HCT116 (cell line): ENCODE data around the gene PIGL. TPM values are rescaled to one million over a fixed set of nuclear protein-coding genes. Genes with fewer than 3 reads are reported as not detected.

Source experiments
- ATAC-seq: fragments of 200-7000 bp; cut with Tn5 transposase; 2 replicates; pipeline ENCODE4 v1.9.1; 2020; ENCODE audit warnings: mild to moderate bottlenecking, moderate library complexity
- BruUV-seq: library from RNA; stranded (reverse); fragments of 400-500 nt; replicated peaks from 2 replicates; lab custom pipeline; 2021; lab: Mats Ljungman, UMichigan
- CTCF ChIA-PET: fragments of 300-600 bp; sonication (Branson Sonifier 250); formaldehyde crosslinking; loops from one replicate; lab custom pipeline; 2021; ENCODE audit warnings: antibody characterized with exemption; lab: Charles Lee
- POLR2A ChIA-PET: fragments of 300-600, 350-600 bp; sonication (Branson Sonifier 250); formaldehyde crosslinking; loops from one replicate; lab custom pipeline; 2021; ENCODE audit warnings: antibody characterized with exemption; lab: Charles Lee
- RAD21 ChIA-PET, 2 experiments: fragments of 300-600 bp; sonication (Branson Sonifier 250); formaldehyde crosslinking; loops; one replicate each; lab custom pipeline; 2023; ENCODE audit warnings: low total read pairs in 2 of 2; ENCODE audit not compliant: uncharacterized antibody in 2 of 2, unreplicated experiment in 2 of 2, low non-redundant PET in 1 of 2; lab: Charles Lee
- DNase-seq: peaks from one replicate; pipeline ENCODE4 v3.0.0-alpha.2; 2010; ENCODE audit warnings: low read depth, low spot score
- H2AFZ ChIP-seq: fragments of 200-600 bp; shearing (Covaris generic), sonication (generic); 2 replicates; pipeline ENCODE4 v1.6.1; 2017; ENCODE audit warnings: low read depth, mixed run types, mixed read lengths, antibody characterized with exemption, low read length; ENCODE audit not compliant: poor library complexity, severe bottlenecking
- H3K27ac ChIP-seq: 2 replicates; pipeline ENCODE4 v1.5.1; 2012; ENCODE audit warnings: low read depth, low read length
- H3K27me3 ChIP-seq: fragments of 200-600 bp; sonication (generic); 2 replicates; pipeline ENCODE4 v1.6.1; 2016; ENCODE audit warnings: mixed run types, low read length, mixed read lengths; ENCODE audit not compliant: insufficient read depth
- H3K36me3 ChIP-seq, 2 experiments: fragments of 200-500 bp in 1 of 2; fragments of 200-600 bp in 1 of 2; sonication (Bioruptor generic) in 1 of 2; sonication (generic) in 1 of 2; 2 replicates each; pipeline versions ENCODE4 v1.5.1 to v1.6.1; 2014 to 2016; ENCODE audit warnings: low read length in 2 of 2, inconsistent platforms in 1 of 2, mixed read lengths in 1 of 2, mixed run types in 1 of 2; ENCODE audit not compliant: insufficient read depth in 2 of 2, control insufficient read depth in 1 of 2
- H3K4me1 ChIP-seq, 2 experiments: fragments of 200-600 bp in 1 of 2; sonication (generic) in 1 of 2; 2 replicates each; pipeline versions ENCODE4 v1.5.1 to v1.6.1; 2012 to 2017; ENCODE audit warnings: low read length in 2 of 2, inconsistent platforms in 1 of 2, mild to moderate bottlenecking in 1 of 2, mixed read lengths in 1 of 2, mixed run types in 1 of 2, moderate library complexity in 1 of 2; ENCODE audit not compliant: insufficient read depth in 2 of 2, control insufficient read depth in 1 of 2
- H3K4me2 ChIP-seq: fragments of 200-600 bp; sonication (generic); 2 replicates; pipeline ENCODE4 v1.6.1; 2017; ENCODE audit warnings: mixed run types, low read length, mixed read lengths
- H3K4me3 ChIP-seq, 2 experiments: fragments of 200-600 bp in 1 of 2; sonication (generic) in 1 of 2; replicated peaks in 1 of 2; 2 replicates each; pipeline ENCODE4 v1.5.1; 2011 to 2016; ENCODE audit warnings: low read length in 2 of 2, control low read depth in 1 of 2, low read depth in 1 of 2, mild to moderate bottlenecking in 1 of 2, mixed read lengths in 1 of 2, mixed run types in 1 of 2
- H3K79me2 ChIP-seq: fragments of 200-600 bp; sonication (generic); 2 replicates; pipeline ENCODE4 v1.6.1; 2017; ENCODE audit warnings: mild to moderate bottlenecking, mixed run types, low read length, moderate library complexity, mixed read lengths; ENCODE audit not compliant: insufficient read depth
- H3K9ac ChIP-seq: fragments of 200-600 bp; sonication (generic); 2 replicates; pipeline ENCODE4 v1.6.1; 2016; ENCODE audit warnings: low read length, mixed read lengths
- H3K9me2 ChIP-seq: fragments of 200-600 bp; sonication (generic), shearing (Covaris generic); 2 replicates; pipeline ENCODE4 v1.6.1; 2017; ENCODE audit warnings: mixed run types, mild to moderate bottlenecking, moderate library complexity; ENCODE audit not compliant: insufficient read depth
- H3K9me3 ChIP-seq, 2 experiments: fragments of 200-500 bp in 1 of 2; fragments of 200-600 bp in 1 of 2; sonication (Bioruptor generic) in 1 of 2; sonication (generic) in 1 of 2; 2 replicates each; pipeline ENCODE4 v1.6.1; 2014 to 2017; ENCODE audit warnings: low read length in 2 of 2, mixed read lengths in 2 of 2, inconsistent platforms in 1 of 2, low read depth in 1 of 2, mild to moderate bottlenecking in 1 of 2, mixed run types in 1 of 2, moderate library complexity in 1 of 2; ENCODE audit not compliant: control insufficient read depth in 1 of 2, insufficient read depth in 1 of 2
- H4K20me1 ChIP-seq: fragments of 200-600 bp; sonication (generic), shearing (Covaris generic); 2 replicates; pipeline ENCODE4 v1.6.1; 2017; ENCODE audit warnings: mixed run types, mild to moderate bottlenecking, moderate library complexity; ENCODE audit not compliant: insufficient read depth
- CBX3 ChIP-seq: IDR thresholded peaks from 2 replicates; pipeline ENCODE4 v1.6.1; 2012; ENCODE audit warnings: low read depth
- CEBPB ChIP-seq: IDR thresholded peaks from 2 replicates; pipeline ENCODE4 v1.6.1; 2012; ENCODE audit warnings: low read depth
- EGR1 ChIP-seq: IDR thresholded peaks from 2 replicates; pipeline ENCODE4 v1.6.1; 2012; ENCODE audit warnings: low read depth
- EZH2 ChIP-seq: fragments of 200-600 bp; sonication (generic); IDR thresholded peaks from 2 replicates; pipeline ENCODE4 v1.6.1; 2017; ENCODE audit warnings: antibody characterized with exemption, mixed run types
- FOSL1 ChIP-seq: IDR thresholded peaks from 2 replicates; pipeline ENCODE4 v1.6.1; 2012; ENCODE audit warnings: low read depth
- JUND ChIP-seq: IDR thresholded peaks from 2 replicates; pipeline ENCODE4 v1.6.1; 2012
- POLR2AphosphoS5 ChIP-seq: IDR thresholded peaks from 2 replicates; pipeline ENCODE4 v1.6.1; 2011; ENCODE audit warnings: mild to moderate bottlenecking, low read depth, low read length, moderate library complexity
- SIN3A ChIP-seq: IDR thresholded peaks from 2 replicates; pipeline ENCODE4 v1.6.1; 2012; ENCODE audit warnings: low read depth
- SP1 ChIP-seq: IDR thresholded peaks from 2 replicates; pipeline ENCODE4 v1.6.1; 2012; ENCODE audit warnings: low read depth
- SRF ChIP-seq: IDR thresholded peaks from 2 replicates; pipeline ENCODE4 v1.6.1; 2012; ENCODE audit warnings: low read depth
- TCF7L2 ChIP-seq: IDR thresholded peaks from 2 replicates; pipeline ENCODE4 v1.7.0; 2011; ENCODE audit warnings: borderline replicate concordance, inconsistent platforms; ENCODE audit not compliant: insufficient read depth, insufficient read length; ENCODE audit errors: extremely low read depth
- YY1 ChIP-seq: IDR thresholded peaks from 2 replicates; pipeline ENCODE4 v1.6.1; 2011; ENCODE audit warnings: low read length, low read depth, moderate library complexity, mild to moderate bottlenecking; ENCODE audit not compliant: insufficient replicate concordance; ENCODE audit errors: extremely low read depth
- ZFX ChIP-seq: fragments of 450-650 bp; IDR thresholded peaks from 2 replicates; pipeline ENCODE4 v1.6.1; 2017
- ZNF274 ChIP-seq: fragments of 200-500 bp; sonication (Bioruptor generic); IDR thresholded peaks from 2 replicates; pipeline ENCODE4 v1.6.1; 2014; ENCODE audit warnings: mild to moderate bottlenecking, low read depth, low read length, inconsistent platforms
- intact Hi-C: fragments of 100-400 bp; cut with micrococcal nuclease; formaldehyde crosslinking; loops from 2 replicates; pipeline ENCODE4 v1.10.0; 2022
- total RNA-seq: library from RNA; stranded (reverse); gene quantifications from one replicate; pipeline ENCODE4 v1.2.1, GENCODE V29; 2021; ENCODE audit not compliant: unreplicated experiment
- TF ChIP-seq, protein P1 (sequence below): IDR thresholded peaks from 2 replicates; pipeline ENCODE4 v1.6.1; 2011; ENCODE audit warnings: mild to moderate bottlenecking, low read length, moderate library complexity; ENCODE audit not compliant: insufficient replicate concordance; ENCODE audit errors: extremely low read depth

PIGL gene
- total RNA-seq, 1 experiment from 2014 or later = 36.8 TPM

DNA sequence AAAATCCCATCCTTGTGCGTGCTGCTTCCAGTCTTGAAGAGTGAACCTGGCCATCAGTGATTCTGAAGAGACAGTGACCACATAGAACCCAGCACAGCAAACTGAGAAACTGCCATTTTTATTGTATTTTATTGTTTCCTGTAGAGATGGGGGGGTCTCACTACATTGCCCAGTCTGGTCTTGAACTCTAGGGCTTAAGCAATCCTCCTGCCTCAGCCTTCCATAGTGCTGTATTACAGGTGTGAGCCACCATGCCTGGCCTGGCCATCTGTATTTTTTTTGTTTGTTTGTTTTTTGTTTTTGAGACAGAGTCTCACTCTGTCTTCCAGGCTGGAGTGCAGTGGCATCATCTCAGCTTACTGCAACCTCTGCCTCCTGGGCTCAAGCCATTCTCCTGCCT, 122.4 kb downstream of the PIGL start:
- H2AFZ ChIP-seq = no peak overlapping the region
- no peaks in the 10 kb centered on the region for H3K27me3 ChIP-seq
- ATAC-seq (no peak), DNase-seq (no peak)
- H3K27ac ChIP-seq = no peak overlapping the region
- no peak overlapping the region for H3K9ac ChIP-seq
- CTCF ChIA-PET = interaction anchor here (1.1 kb wide), 1 partner anchor 24 kb away, joined by 3 read pairs; no protein-coding TSS in a partner anchor
- no peaks in the 10 kb centered on the region for H3K9me3 ChIP-seq
- TF ChIP-seq ZFX (no peak), FOSL1 (no peak), POLR2AphosphoS5 (no peak), JUND (no peak), SRF (no peak), YY1 (no peak), ZNF274 (no peak), EGR1 (no peak), TCF7L2 (no peak), CEBPB (no peak), SIN3A (no peak), CBX3 (no peak), EZH2 (no peak), SP1 (no peak)
- TF ChIP-seq, protein P1, sequence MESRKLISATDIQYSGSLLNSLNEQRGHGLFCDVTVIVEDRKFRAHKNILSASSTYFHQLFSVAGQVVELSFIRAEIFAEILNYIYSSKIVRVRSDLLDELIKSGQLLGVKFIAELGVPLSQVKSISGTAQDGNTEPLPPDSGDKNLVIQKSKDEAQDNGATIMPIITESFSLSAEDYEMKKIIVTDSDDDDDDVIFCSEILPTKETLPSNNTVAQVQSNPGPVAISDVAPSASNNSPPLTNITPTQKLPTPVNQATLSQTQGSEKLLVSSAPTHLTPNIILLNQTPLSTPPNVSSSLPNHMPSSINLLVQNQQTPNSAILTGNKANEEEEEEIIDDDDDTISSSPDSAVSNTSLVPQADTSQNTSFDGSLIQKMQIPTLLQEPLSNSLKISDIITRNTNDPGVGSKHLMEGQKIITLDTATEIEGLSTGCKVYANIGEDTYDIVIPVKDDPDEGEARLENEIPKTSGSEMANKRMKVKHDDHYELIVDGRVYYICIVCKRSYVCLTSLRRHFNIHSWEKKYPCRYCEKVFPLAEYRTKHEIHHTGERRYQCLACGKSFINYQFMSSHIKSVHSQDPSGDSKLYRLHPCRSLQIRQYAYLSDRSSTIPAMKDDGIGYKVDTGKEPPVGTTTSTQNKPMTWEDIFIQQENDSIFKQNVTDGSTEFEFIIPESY = no peak
- no peak overlapping the region for H3K4me2 ChIP-seq
- no peak overlapping the region for H3K4me3 ChIP-seq
- peaks cover 2 to 4% of the 10 kb centered on the region in 2 experiments for H3K4me1 ChIP-seq
- no peaks in the 10 kb centered on the region for H3K9me2 ChIP-seq
- no peaks in the 10 kb centered on the region for H3K79me2 ChIP-seq
- no peaks in the 10 kb centered on the region for H4K20me1 ChIP-seq
- H3K36me3 ChIP-seq = no peaks in the 10 kb centered on the region
- intact Hi-C loops = no loop called here
- BruUV-seq = no TSS peak
- RAD21 ChIA-PET = no interaction called here
- POLR2A ChIA-PET = no interaction called here
